Measurements from ENCODE around the gene EBPL. TPM values are rescaled to one million over a fixed set of nuclear protein-coding genes. Genes with fewer than 3 reads are reported as not detected.

Gene EBPL
- 50.7 to 63.4 TPM (median 62.8 TPM) in 5 replicates for total RNA-seq (2022; extraction: Qiagen RNA extraction)

DNA sequence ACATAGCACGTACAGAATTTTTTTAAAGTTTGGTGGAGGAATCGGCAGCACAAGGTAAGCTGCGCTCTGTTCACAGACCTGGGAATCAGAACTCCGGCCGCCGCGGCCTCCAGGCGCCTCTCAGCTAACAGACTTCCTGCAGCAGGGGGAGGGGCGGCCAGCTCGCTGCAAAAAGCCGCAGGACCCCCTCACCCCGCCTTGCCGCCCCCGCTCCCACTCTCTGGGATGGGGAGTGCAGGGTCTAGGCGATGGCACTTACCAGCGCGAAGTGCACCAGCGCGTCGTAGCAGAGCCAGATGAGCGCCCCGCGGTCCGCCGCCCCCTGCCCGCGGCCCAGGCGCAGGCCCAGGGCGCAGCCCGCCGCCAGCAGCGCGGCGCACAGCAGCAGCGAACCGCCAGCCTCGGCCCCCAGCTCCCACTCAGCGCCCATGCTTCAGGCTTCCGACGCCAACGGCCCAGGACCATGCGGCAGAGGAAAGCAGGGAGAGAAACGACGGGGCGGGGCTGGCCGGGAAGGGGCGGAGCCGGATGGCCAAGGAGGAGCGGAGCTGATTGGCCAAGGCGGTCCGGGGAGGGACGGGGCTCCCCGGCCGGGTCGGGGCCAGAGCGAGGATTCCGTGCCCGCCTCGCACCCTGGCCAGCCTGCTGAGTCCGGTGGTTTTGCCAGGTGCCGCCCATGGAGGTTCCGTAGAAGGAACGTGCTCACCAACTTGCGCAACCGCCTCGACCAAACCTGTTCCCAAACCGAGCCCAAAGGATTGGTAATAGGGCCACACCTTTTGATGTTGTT, at the start of gene EBPL:
TSS of gene EBPL (minus strand) at position 492 of the 790 bp plus-strand sequence. CDS start at position 430, 62 bp downstream.

GRCh38 chr13:49627831-49628652, 63.2 kb downstream of the EBPL start, which contains the start of gene ARL11:
Gene ARL11, plus strand, starts transcription at chr13:49628507. Its CDS starts 1,941 bp downstream, at chr13:49630448.

Other genes with a start within 250 kb of the EBPL start
- 1.6 to 2.0 TPM (median 2.0 TPM) in 5 replicates for gene CAB39L, start 247.4 kb downstream of the EBPL start, total RNA-seq (2022; extraction: Qiagen RNA extraction)
- 1.4 to 2.4 TPM (median 2.1 TPM) in 5 replicates for gene SETDB2, start 247.2 kb downstream of the EBPL start, total RNA-seq (2022; extraction: Qiagen RNA extraction)
- 5.7 to 7.0 TPM (median 6.6 TPM) in 5 replicates for gene PHF11, start 195.5 kb downstream of the EBPL start, total RNA-seq (2022; extraction: Qiagen RNA extraction)
- 6.9 to 10.0 TPM (median 8.8 TPM) in 5 replicates for gene RCBTB1, start 105.9 kb downstream of the EBPL start, total RNA-seq (2022; extraction: Qiagen RNA extraction)
- not detected in 5 replicates for gene ARL11, start 63.0 kb downstream of the EBPL start, total RNA-seq (2022; extraction: Qiagen RNA extraction)
- 26.4 to 37.9 TPM (median 33.7 TPM) in 5 replicates for gene KPNA3, start 101.2 kb upstream of the EBPL start, total RNA-seq (2022; extraction: Qiagen RNA extraction)
- gene SPRYD7, start 244.9 kb upstream of the EBPL start, total RNA-seq (2022; extraction: Qiagen RNA extraction): 9.7 to 11.5 TPM (median 10.5 TPM) in 5 replicates

Measured in A549 treated with dexamethasone at 1 μM for 4 hours (cell line).